GM21737 (cell line): ENCODE results near the gene PCLAF.
"Not testable (repeated sequence)": the region's sequence is repeated elsewhere in the genome, so short reads cannot be mapped to it uniquely, and the experiment has no call there.

Experiments
- ATAC-seq: cut with Tn5 transposase; IDR thresholded peaks from one replicate; pipeline ENCODE4 v1.9.1; 2021; ENCODE audit warnings: mild to moderate bottlenecking, moderate library complexity; ENCODE audit not compliant: unreplicated experiment

PCLAF gene

DNA sequence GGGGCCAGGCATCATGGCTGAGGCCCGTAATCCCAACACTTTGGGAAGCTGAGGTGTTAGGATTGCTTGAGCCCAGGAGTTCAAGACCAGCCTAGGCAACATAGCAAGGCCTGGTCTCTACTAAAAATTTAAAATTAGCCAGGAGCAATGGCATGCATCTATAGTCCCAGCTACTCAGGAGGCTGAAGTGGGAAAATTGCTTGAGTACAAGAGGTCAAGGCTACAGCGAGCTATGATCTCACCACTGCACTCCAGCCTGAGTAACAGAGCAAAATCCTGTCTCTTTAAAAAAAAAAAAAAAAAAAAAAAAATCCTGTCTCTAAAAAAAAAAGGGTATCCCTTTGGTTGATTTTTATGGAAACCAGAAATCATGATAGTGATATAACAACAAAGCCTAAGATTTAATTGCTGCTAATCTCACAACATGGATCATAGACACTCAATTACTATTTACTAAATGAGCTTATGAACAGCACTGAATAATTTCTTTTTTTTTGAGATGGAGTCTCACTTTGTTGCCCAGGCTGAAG, 12.1 kb downstream of the PCLAF start:
- ATAC-seq = no peak

DNA sequence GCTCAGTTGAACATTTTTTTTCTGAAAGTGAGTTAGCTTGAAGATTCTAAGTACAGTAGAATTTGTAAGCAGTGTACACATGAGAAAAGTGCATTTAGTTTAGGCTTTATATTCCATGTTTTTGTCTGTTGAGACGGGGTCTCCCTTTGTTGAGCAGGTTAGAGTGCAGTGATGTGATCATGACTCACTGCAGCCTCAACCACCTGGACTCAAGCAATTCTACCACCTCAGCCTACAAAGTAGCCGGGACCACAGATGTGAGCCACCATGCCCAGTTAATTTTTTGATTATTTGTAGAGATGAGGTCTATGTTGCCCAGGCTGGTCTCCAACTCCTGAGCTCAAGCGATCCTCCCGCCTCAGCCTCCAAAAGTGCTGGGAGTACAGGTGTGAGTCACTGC, 20.0 kb downstream of the PCLAF start:
- no peak for ATAC-seq

DNA sequence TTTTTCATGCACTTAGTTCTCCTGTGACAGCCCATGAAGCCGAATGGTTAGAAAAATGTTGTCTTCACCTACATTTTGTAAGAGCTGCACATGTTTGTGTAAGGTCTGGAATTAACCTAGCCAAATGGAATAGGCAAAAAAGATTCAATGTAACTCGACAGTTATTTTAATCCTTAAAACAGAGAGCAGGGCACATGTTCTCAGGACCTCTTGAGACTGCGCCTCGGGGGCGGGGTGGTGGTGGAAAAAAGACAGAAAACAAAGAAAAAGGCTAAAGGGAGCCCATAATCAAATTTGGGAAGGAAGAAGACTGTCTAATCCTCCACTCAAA, 24.6 kb downstream of the PCLAF start:
- ATAC-seq = no peak

DNA sequence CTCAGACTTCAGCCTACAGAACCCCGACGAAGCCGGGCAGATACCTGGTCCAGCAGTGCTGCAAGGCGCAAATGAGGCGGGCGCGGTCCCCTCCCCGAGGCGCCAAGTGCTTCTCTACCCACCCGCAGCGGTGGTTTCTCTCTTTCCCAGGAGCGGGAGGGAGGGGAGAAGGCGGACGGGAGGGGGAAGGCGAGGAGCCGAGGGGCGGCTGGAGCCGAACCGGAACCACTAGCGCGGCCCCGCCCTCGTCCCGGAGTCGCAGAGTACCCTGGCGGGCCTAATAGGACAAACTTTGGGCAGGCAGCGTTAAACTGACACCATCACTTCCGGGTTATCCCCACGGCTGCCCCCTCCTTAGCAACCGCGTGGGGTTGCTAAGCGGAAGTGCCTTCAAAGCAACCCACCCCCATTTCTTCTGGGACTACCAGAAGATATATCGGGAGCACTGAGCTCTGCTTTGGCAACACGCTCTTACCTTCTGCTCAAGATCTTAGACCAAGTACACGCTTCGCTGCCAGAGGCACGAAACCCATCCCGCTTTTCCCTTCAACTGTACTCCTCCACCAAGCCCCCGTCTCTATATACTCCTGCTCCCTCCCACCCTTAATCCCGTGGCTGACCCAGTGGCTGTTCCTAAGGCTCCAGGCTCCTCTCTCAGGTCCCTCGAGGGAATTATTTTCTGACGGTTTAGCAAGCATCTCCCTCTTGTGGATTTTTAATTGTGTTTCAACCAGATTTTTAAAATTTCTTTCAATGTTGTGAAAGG, 25.1 kb downstream of the PCLAF start, which contains the start of gene CSNK1G1:
CSNK1G1 (minus strand) TSS at position 230 of the 766 bp plus-strand sequence. CDS start 55,674 bp downstream, outside the sequence.
- peak; percentile 88 for ATAC-seq

DNA sequence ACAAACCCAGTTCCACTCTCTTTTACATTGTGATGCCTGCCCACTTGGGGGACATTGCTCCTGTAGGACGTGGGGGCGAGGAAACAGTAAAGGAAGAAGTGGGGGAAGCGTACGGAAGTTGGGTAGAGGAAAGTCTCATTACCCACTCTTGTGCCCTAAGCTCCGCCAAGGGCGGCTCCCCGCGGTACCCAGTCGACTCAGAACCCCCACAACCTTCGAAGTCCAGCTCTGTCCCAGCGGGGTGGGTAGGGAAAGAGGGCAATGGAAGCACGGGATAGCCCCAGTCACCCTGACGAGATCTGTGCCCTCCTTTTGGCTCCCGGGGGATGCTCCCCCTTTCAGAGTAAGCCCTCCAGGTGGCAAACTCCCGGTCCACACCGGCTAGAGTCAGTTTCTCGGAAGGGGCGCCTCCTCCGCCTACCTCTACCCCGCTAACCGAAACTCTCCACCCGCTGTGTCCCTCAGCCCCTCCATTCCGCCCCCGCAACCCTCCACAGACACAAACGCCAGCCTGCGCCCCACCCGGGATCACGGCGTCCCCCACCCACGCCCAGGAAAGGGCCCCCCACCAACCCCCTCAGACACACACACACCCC, 25.8 kb downstream of the PCLAF start:
- peak; percentile 24 for ATAC-seq

DNA sequence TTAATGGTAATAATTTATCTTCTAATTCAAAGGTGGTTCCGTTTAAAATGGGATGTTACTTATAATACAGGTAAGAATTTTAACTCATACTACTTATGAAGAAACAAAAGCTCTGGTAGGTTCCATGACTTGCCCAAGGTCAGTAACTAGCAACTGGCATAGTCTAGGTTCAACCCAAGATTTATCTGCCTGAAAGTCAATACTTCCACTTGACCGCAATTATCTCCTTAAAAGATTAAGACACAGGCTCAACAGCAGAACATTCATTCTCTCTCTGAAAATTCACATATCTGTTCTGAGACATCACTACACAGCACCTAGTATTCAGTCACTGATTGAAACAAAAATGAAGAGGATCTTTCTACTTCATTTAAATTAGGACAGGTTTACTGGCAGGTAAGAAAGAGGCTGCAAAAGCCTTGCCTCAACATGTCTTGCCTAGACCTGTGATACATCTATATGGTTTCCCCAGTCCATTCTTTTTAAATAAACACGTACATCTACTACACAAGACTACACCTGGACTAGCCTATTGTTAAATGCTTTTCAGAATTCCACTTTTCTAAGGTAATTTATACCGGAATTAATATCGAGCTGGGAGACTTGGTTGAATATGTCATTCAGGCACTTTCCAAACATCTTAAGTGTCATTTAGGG, 26.4 kb downstream of the PCLAF start:
- no peak for ATAC-seq

DNA sequence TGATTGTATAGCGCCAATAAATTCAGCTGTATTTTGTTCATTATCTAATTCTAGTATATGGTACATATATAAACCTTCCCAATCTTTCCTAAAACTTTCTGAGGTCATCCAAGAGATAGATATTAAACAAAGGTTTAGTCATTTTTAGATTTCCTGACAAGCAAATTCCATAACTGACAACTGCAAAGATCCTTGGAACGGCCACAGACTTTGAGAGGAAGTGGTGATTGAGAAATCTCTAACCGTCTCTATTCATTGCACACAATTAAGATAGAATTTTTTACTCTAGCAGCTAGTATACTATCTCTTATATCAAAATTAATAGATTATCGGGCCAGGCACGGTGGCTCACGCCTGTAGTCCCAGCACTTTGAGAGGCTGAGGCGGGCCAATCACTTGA, 30.0 kb downstream of the PCLAF start:
- no peak for ATAC-seq

DNA sequence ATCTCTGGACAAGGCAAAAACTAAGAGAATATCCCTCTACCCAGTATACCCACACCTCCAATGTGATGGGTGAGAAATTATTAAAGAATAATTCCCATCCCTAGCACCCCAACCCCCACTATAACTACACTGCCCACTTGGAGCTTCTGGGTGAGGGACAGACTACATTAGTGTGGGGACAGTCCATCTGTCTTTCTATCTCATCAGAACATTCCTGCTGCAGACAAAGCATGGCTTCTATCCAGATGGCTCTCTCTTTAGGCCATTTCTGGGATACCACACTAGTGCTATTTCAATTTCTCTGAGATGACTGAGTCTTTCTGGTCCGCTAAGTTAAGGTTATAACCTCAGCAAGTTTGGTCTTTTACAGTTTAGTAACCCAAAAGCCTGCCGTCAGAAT, 31.9 kb downstream of the PCLAF start:
- ATAC-seq = no peak

DNA sequence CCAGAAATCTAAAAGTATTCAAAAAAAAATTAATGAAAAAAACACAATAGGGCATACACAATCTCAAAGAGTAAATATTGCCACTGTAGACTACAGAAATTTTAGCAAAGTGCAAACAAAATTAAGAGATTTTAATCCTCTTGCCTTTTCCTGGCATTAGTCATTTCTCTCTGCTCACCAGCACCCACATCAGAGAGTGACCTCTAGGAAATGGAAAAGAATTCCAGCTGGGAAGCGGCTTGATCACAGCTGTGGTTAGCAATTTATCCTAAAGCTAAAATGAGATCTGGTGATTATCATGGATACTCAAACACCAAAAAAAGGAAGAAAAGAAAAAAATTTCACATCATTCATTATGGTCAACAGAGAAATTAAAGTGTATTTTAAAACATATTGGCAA, 32.8 kb downstream of the PCLAF start:
- ATAC-seq = no peak

DNA sequence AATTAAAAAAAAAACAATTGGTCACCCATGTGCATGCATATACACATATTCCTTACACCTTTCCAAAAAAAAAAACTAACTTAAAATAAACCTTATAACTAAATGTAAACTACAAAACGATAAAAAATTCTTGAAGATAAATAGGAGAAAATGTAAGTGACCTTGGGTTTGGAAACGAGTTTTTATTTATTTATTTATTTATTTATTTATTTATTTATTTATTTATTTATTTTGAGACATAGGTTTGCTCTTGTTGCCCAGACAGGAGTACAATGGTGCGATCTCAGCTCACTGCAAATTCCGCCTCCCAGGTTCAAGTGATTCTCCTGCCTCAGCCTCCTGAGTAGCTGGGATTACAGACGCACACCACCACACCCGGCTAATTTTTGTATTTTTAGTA, 35.0 kb downstream of the PCLAF start:
- ATAC-seq = not testable (repeated sequence)

DNA sequence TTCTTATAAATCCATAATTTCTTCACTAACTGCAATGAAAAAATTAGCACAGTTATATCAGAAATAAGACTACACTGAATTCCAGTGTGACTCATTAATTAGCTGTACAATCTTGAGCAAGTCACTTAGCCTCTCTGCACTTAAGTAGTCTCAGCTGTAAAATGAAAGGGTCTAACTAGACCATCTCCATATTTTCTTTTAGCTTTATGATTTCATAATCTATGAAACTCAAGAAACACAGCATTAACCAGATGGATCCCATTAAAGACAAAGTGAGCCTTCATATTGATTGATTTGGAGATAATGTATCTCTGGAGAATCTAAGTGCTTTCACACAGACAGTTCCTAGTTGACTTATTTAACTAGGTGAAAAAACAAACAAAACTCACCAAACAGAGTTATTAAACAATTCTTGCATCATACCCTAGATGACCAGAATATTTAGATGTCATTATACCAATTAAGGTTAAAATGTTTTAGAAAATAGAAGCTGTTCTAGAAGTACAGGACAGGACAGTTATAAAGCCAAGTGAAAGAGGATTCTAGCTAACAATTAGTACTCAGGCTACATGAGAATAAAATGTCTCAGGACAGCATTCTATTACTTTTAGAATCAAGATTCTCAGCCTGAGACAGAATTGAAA, 36.5 kb downstream of the PCLAF start:
- ATAC-seq = no peak

DNA sequence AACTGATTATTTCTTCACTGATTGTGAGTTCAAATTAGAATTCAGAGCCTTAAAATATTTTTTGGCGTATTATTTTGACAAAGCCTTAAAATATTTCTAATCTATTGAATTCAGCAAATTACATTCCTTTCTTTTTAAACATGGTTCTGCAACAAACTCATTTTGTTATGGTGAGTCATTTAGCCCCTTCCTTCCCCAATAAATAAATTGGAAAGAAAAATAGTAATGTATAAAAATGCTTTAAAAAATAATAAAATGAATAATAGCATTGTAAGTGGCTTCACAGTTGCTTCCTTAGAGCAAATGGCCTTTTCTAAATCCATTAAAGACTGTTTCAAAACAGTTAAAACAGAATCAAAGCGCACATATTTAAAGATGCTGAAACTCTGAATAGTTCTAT, 37.4 kb downstream of the PCLAF start:
- no peak for ATAC-seq

DNA sequence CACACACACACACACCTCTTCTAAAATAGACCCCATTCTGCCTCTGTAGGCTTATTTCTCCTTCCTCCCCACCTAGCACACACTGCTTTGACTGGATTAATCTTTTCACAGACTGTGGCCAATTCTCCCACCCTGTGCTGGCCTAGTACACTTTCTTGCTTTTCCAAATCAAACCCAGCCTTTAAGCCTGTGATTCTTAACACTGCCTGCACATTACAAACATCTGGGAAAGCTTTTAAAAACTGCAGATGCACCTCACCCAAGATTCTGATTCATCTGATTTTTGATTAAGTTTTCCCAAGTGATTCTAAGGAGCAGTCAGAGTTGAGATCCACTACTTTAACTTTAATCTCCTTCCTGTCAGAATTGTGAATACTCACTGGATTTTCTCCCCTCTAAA, 38.0 kb downstream of the PCLAF start:
- no peak for ATAC-seq

DNA sequence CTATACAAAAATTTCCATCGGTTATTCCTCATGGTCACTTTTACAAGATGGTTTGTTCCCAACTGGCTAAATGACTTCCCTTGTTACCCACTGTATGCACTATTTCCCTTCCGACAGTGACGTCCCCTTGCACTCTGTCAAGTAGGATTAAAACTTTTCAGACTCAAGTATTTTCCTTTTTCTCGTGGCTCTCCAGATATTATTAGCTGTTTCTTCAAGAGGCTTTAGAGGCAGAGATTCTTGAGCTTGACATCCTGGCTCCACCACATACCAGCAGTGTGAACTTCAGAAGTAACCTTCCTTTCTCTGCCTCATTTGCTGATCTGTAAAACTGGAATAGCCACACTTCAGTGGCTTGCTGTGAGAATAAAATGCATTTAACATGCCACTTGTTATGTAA, 39.3 kb downstream of the PCLAF start:
- ATAC-seq = no peak

DNA sequence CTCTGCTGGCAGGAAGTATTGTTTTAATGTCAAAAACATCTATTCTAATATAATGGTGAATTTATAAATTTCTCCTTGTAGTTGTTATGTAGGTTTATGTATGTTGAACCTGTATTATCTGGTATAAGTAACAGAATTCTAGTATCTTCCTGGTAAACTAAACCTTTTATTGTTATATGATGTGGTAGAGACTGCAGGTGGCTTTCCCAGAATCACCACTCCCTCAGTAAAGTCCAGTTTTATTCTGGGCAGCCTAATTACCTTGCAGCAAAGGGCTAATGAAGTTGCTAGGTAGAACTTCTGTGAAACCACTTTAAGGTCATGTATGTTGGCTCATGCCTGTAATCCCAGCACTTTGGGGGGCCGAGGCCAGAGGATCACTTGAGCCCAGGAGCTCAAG, 40.9 kb downstream of the PCLAF start:
- ATAC-seq = no peak

DNA sequence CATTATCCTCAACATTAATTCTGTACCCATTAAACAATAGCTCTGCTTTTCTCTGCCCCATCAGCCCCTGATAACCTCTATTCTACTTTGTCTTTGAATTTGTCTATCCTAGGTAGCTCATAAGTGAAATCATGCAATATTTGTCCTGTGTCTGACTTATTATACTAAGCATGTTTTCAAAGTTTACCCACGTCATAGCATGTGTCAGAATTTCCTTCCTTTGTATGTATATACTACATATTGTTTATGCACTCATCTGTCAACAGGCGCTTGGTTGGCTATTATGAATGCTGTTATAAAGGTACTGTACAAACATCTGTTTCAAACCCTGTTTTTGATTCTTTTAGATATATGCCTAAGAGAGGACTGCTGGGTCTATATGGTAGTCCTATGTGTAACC, 43.5 kb downstream of the PCLAF start:
- no peak for ATAC-seq

DNA sequence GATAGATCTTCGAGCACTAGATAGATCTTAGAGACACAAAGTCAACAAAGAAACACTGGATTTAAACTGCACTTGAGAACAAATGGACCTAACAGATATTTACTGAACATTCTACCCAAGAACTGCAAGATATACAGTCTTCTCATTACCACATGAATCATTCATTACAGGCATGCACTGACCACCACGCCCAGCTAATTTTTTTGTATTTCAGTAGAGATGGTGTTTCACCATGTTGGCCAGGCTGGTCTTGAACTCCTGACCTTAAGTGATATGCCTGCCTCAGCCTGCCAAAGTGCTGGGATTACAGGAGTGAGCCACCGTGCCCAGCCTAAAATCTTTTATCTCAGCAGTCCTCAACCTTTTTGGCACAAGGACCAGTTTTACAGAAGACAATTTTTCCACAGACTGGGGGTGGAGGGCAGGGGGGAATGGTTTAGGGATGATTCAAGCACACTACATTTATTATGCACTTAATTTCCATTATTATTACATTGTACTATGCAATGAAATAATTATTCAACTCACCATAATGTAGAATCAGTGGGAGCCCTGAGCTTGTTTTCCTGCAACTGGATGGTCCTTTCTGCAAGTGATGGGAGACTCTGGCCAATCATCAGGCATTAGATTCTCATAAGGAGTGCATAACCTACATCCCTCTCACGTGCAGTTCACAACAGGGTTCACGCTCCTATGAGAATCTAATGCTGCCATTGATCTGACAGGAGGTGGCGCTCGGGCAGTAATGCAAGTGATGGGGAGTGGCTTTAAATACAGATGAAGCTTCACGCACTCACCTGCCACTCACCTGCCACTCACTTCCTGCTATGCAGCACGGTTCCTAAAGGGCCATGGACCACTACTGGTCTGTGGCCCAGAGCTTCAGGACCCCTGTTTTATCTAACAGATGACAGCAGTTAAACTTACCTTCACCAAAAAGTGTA, 47.0 kb downstream of the PCLAF start:
- ATAC-seq = no peak

DNA sequence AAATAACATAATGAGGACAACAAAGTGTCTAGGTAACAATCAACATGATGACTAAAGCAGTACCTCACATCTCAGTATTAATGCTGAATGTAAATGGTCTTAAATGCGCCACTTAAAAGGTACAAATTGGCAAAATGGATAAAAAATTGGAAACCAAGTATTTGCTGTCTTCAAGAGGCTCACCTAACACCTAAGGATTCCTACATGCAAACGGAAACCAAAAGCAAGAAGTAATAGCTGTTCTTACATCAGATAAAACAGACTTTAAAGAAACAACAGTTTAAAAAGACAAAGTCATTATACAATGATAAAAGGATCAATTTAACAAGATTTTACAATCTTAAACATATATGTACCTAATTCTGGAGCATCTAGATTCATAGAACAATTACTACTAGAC, 47.7 kb downstream of the PCLAF start:
- ATAC-seq = no peak

DNA sequence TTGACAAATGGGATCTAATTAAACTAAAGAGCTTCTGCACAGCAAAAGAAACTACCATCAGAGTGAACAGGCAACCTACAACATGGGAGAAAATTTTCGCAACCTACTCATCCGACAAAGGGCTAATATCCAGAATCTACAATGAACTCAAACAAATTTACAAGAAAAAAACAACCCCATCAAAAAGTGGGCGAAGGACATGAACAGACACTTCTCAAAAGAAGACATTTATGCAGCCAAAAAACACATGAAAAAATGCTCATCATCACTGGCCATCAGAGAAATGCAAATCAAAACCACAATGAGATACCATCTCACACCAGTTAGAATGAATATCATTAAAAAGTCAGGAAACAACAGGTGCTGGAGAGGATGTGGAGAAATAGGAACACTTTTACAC, 49.6 kb downstream of the PCLAF start:
- ATAC-seq = not testable (repeated sequence)

DNA sequence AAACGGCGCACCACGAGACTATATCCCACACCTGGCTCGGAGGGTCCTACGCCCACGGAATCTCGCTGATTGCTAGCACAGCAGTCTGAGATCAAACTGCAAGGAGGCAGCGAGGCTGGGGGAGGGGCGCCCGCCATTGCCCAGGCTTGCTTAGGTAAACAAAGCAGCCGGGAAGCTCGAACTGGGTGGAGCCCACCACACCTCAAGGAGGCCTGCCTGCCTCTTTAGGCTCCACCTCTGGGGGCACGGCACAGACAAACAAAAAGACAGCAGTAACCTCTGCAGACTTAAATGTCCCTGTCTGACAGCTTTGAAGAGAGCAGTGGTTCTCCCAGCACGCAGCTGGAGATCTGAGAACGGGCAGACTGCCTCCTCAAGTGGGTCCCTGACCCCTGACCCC, 54.3 kb downstream of the PCLAF start:
- ATAC-seq = not testable (repeated sequence)
